IMR-90 (cell line): ENCODE measurements around the gene RELN. TPM values are rescaled to one million over a fixed set of nuclear protein-coding genes. Genes with fewer than 3 reads are reported as not detected.

ENCODE experiments used
- ATAC-seq: fragments of 200-7000 bp; cut with Tn5 transposase; 2 replicates; pipeline ENCODE4 v1.9.1; 2020; ENCODE audit warnings: low read depth, mild to moderate bottlenecking, moderate library complexity
- BruUV-seq: library from RNA; stranded (reverse); fragments of 400-500 nt; replicated peaks from 2 replicates; lab custom pipeline; 2021; lab: Mats Ljungman, UMichigan
- CTCF ChIA-PET: fragments of 300-600 bp; formaldehyde crosslinking; extraction: SDS; loops from one replicate; lab custom pipeline; 2021; ENCODE audit warnings: antibody characterized with exemption; lab: Yijun Ruan, JAX
- POLR2A ChIA-PET: fragments of 300-600 bp; sonication (Branson Sonifier 250); formaldehyde crosslinking; loops from one replicate; lab custom pipeline; 2022; ENCODE audit warnings: antibody characterized with exemption; ENCODE audit not compliant: unreplicated experiment; lab: Charles Lee
- DNase-seq: peaks from one replicate; pipeline ENCODE4 v3.0.0; 2013
- H2AFZ ChIP-seq: replicated peaks from 2 replicates; pipeline ENCODE3; 2013; ENCODE audit warnings: low read length, mild to moderate bottlenecking; ENCODE audit not compliant: poor library complexity
- H2AK5ac ChIP-seq: 2 replicates; pipeline ENCODE4 v1.6.1; 2013; ENCODE audit warnings: low read depth, low read length, inconsistent platforms
- H2AK9ac ChIP-seq: replicated peaks from 2 replicates; pipeline ENCODE3; 2013; ENCODE audit warnings: mild to moderate bottlenecking, low read depth, low read length, moderate library complexity; ENCODE audit not compliant: poor library complexity
- H2BK120ac ChIP-seq: 2 replicates; pipeline ENCODE4 v1.6.1; 2013; ENCODE audit warnings: low read depth, low read length, inconsistent platforms
- H2BK15ac ChIP-seq: 3 replicates; pipeline ENCODE4 v1.6.1; 2013; ENCODE audit warnings: low read depth, low read length, inconsistent platforms
- H2BK20ac ChIP-seq: 2 replicates; pipeline ENCODE4 v1.6.1; 2013; ENCODE audit warnings: low read depth, mild to moderate bottlenecking, inconsistent platforms, low read length, moderate library complexity
- H2BK5ac ChIP-seq: 2 replicates; pipeline ENCODE4 v1.6.1; 2013; ENCODE audit warnings: mild to moderate bottlenecking, low read depth, low read length, inconsistent platforms; ENCODE audit not compliant: poor library complexity, severe bottlenecking
- H3K14ac ChIP-seq: replicated peaks from 2 replicates; pipeline ENCODE4 v1.6.1; 2013; ENCODE audit warnings: low read depth, low read length, inconsistent platforms
- H3K18ac ChIP-seq: 2 replicates; pipeline ENCODE4 v1.6.1; 2013; ENCODE audit warnings: low read depth, low read length, control low read depth
- H3K23ac ChIP-seq: 2 replicates; pipeline ENCODE4 v1.6.1; 2013; ENCODE audit warnings: low read depth, low read length, inconsistent platforms
- H3K27ac ChIP-seq: 2 replicates; pipeline ENCODE4 v1.5.1; 2013; ENCODE audit warnings: mild to moderate bottlenecking, control low read depth, low read length; ENCODE audit not compliant: insufficient read depth
- H3K27me3 ChIP-seq: 2 replicates; pipeline ENCODE4 v1.6.1; 2013; ENCODE audit warnings: low read length; ENCODE audit not compliant: control insufficient read depth, insufficient read depth
- H3K36me3 ChIP-seq: 2 replicates; pipeline ENCODE4 v1.6.1; 2013; ENCODE audit warnings: low read length, mixed read lengths; ENCODE audit not compliant: control insufficient read depth, insufficient read depth
- H3K4ac ChIP-seq: 2 replicates; pipeline ENCODE4 v1.6.1; 2013; ENCODE audit warnings: low read depth, low read length, inconsistent platforms
- H3K4me1 ChIP-seq: 2 replicates; pipeline ENCODE4 v1.6.1; 2013; ENCODE audit warnings: low read length, mixed read lengths; ENCODE audit not compliant: control insufficient read depth, insufficient read depth
- H3K4me2 ChIP-seq: 2 replicates; pipeline ENCODE4 v1.6.1; 2013; ENCODE audit warnings: low read depth, mild to moderate bottlenecking, control low read depth, low read length, moderate library complexity
- H3K4me3 ChIP-seq: 2 replicates; pipeline ENCODE4 v1.5.1; 2013; ENCODE audit warnings: low read depth, mild to moderate bottlenecking, control low read depth, low read length, moderate library complexity; ENCODE audit not compliant: insufficient read depth
- H3K56ac ChIP-seq: 2 replicates; pipeline ENCODE4 v1.6.1; 2013; ENCODE audit warnings: low read length, inconsistent platforms; ENCODE audit not compliant: insufficient read depth; ENCODE audit errors: extremely low read depth
- H3K79me1 ChIP-seq, 2 experiments: 2 replicates each; pipeline ENCODE4 v1.6.1; 2013; ENCODE audit warnings: low read length in 2 of 2, inconsistent platforms in 1 of 2, low read depth in 1 of 2
- H3K9ac ChIP-seq: 2 replicates; pipeline ENCODE4 v1.6.1; 2013; ENCODE audit warnings: low read depth, low read length, control low read depth
- H3K9me1 ChIP-seq: 2 replicates; pipeline ENCODE4 v1.6.1; 2013; ENCODE audit warnings: low read length, inconsistent platforms; ENCODE audit not compliant: insufficient read depth
- H3K9me3 ChIP-seq: 2 replicates; pipeline ENCODE4 v1.6.1; 2013; ENCODE audit warnings: low read length; ENCODE audit not compliant: control insufficient read depth, insufficient read depth
- H4K20me1 ChIP-seq: 2 replicates; pipeline ENCODE4 v1.6.1; 2013; ENCODE audit warnings: low read length, inconsistent platforms; ENCODE audit not compliant: insufficient read depth
- H4K5ac ChIP-seq: 2 replicates; pipeline ENCODE4 v1.6.1; 2013; ENCODE audit warnings: mild to moderate bottlenecking, low read depth, low read length, control low read depth
- H4K8ac ChIP-seq, 2 experiments: 2 replicates each; pipeline ENCODE4 v1.6.1; 2013; ENCODE audit warnings: low read depth in 2 of 2, low read length in 2 of 2, control low read depth in 1 of 2, inconsistent platforms in 1 of 2
- H4K91ac ChIP-seq: 2 replicates; pipeline ENCODE4 v1.6.1; 2013; ENCODE audit warnings: low read depth, low read length, inconsistent platforms; ENCODE audit not compliant: insufficient read depth
- BHLHE40 ChIP-seq: fragments of 150-350 bp; IDR thresholded peaks from 2 replicates; pipeline ENCODE4 v1.6.1; 2016; ENCODE audit warnings: mild to moderate bottlenecking, low read depth, low read length
- CEBPB ChIP-seq: IDR thresholded peaks from 2 replicates; pipeline ENCODE4 v1.6.1; 2012; ENCODE audit warnings: low read depth, low read length, improper control_type of control experiment
- CHD1 ChIP-seq: IDR thresholded peaks from 2 replicates; pipeline ENCODE4 v1.6.1; 2012; ENCODE audit warnings: low read depth, low read length, improper control_type of control experiment
- ELK1 ChIP-seq: fragments of 150-350 bp; IDR thresholded peaks from 2 replicates; pipeline ENCODE4 v1.6.1; 2016; ENCODE audit warnings: low read depth, mild to moderate bottlenecking, low read length, moderate library complexity, borderline replicate concordance
- FOS ChIP-seq: fragments of 150-350 bp; IDR thresholded peaks from 2 replicates; pipeline ENCODE4 v1.6.1; 2016; ENCODE audit warnings: low read depth, low read length
- MAFK ChIP-seq: IDR thresholded peaks from 2 replicates; pipeline ENCODE4 v1.6.1; 2012; ENCODE audit warnings: low read depth, low read length, improper control_type of control experiment
- MAZ ChIP-seq: IDR thresholded peaks from 2 replicates; pipeline ENCODE4 v1.6.1; 2012; ENCODE audit warnings: low read depth, mild to moderate bottlenecking, low read length, improper control_type of control experiment, moderate library complexity, borderline replicate concordance
- MXI1 ChIP-seq: IDR thresholded peaks from 2 replicates; pipeline ENCODE4 v1.6.1; 2012; ENCODE audit warnings: low read depth, mild to moderate bottlenecking, low read length, moderate library complexity, borderline replicate concordance
- NFE2L2 ChIP-seq: fragments of 150-350 bp; IDR thresholded peaks from 2 replicates; pipeline ENCODE4 v1.6.1; 2016; ENCODE audit warnings: low read depth, mild to moderate bottlenecking, low read length
- POLR2A ChIP-seq: IDR thresholded peaks from 2 replicates; pipeline ENCODE4 v1.6.1; 2012; ENCODE audit warnings: mild to moderate bottlenecking, low read depth, low read length
- RAD21 ChIP-seq: IDR thresholded peaks from 2 replicates; pipeline ENCODE4 v1.6.1; 2012; ENCODE audit warnings: low read length, improper control_type of control experiment
- RCOR1 ChIP-seq: IDR thresholded peaks from 2 replicates; pipeline ENCODE4 v1.6.1; 2012; ENCODE audit warnings: mild to moderate bottlenecking, low read length, improper control_type of control experiment; ENCODE audit not compliant: insufficient replicate concordance
- RFX5 ChIP-seq: IDR thresholded peaks from 2 replicates; pipeline ENCODE4 v1.8.0; 2012; ENCODE audit warnings: low read depth, mild to moderate bottlenecking, low read length, moderate library complexity
- SMC3 ChIP-seq: fragments of 150-350 bp; IDR thresholded peaks from 2 replicates; pipeline ENCODE4 v1.6.1; 2016; ENCODE audit warnings: low read depth, mild to moderate bottlenecking, antibody characterized with exemption, low read length, moderate library complexity
- WGBS, 2 experiments: methylation state at CpG; one replicate each; pipeline versions ENCODE4 v1.1.5 to v1.1.7; 2013; ENCODE audit warnings: missing lambda C conversion rate in 2 of 2; ENCODE audit not compliant: insufficient read length in 1 of 2; ENCODE audit errors: extremely low coverage in 2 of 2; 5-methylcytosine and 5-hydroxymethylcytosine counted together
- dilution Hi-C: fragments of 300-500 bp; cut with HindIII; formaldehyde crosslinking; loops from one replicate; pipeline ENCODE4 v1.14.3; 2018; ENCODE audit warnings: low sequenced_read_pairs; ENCODE audit not compliant: unreplicated experiment
- in situ Hi-C: fragments of 300-500 bp; cut with MboI; formaldehyde crosslinking; loops from 3 replicates; pipeline ENCODE4 v1.14.3; 2019; ENCODE audit warnings: low sequenced_read_pairs, inconsistent platforms, mixed read lengths
- intact Hi-C: fragments of 100-400 bp; cut with micrococcal nuclease; formaldehyde crosslinking; loops from 2 replicates; pipeline ENCODE4 v1.10.0; 2022
- polyA plus RNA-seq, 3 experiments: library from polyadenylated mRNA; depleted of rRNA; stranded (reverse); fragments of >200 nt; gene quantifications; 2 replicates each; pipeline ENCODE4 v1.2.3, GENCODE V29; 2012; ENCODE audit warnings: low replicate concordance in 1 of 3
- total RNA-seq: library from RNA; depleted of rRNA; stranded (reverse); fragments of >200 nt; gene quantifications from 2 replicates; pipeline ENCODE4 v1.2.3, GENCODE V29; 2012
- TF ChIP-seq, protein P1 (sequence below): fragments of 150-350 bp; IDR thresholded peaks from 2 replicates; pipeline ENCODE4 v1.6.1; 2017; ENCODE audit warnings: mild to moderate bottlenecking, antibody characterized with exemption, low read length, low read depth
- TF ChIP-seq, protein P2 (sequence below): conservative IDR thresholded peaks from 2 replicates; pipeline ENCODE4 v1.5.1; 2012; ENCODE audit warnings: mild to moderate bottlenecking, low read depth, low read length, improper control_type of control experiment

Gene RELN
- total and polyA plus RNA-seq, 2 of the 4 experiments (the other 2 are of a cell fraction): 14.7 to 23.7 TPM

- dilution Hi-C loops (no loop called here), in situ Hi-C loops (no loop called here), intact Hi-C loops (loop anchor here (2.0 to 5.0 kb wide), 3 partner anchors 399 to 469 kb away; no protein-coding TSS in a partner anchor)
- Histone ChIP-seq H3K27ac (no peak overlapping the region), H2BK120ac (no peak overlapping the region), H3K4me2 (peak overlapping the region; percentile 13; the same call in 1 of the 2 replicates), H2BK20ac (0 out of 2 replicates have a peak overlapping the region, but pooled peaks have one; percentile 29), H3K9ac (no peak overlapping the region), H3K9me1 (no peaks in the 10 kb centered on the region), H3K36me3 (no peaks in the 10 kb centered on the region), H3K9me3 (no peaks in the 10 kb centered on the region), H4K5ac (no peak overlapping the region), H2BK15ac (no peak overlapping the region), H3K14ac (no peak overlapping the region), H4K91ac (no peak overlapping the region; the same call in 1 of the 2 replicates), H3K27me3 (no peaks in the 10 kb centered on the region; the same call in 1 of the 2 replicates), H3K56ac (no peak overlapping the region), H2AFZ (no peak overlapping the region), H4K8ac (no peak overlapping the region; a peak in 1 of 4 replicates), H3K23ac (peak overlapping the region; percentile 5; the same call in 1 of the 2 replicates), H2BK5ac (no peak overlapping the region), H3K4ac (no peak overlapping the region), H2AK5ac (no peak overlapping the region), H3K4me3 (no peak overlapping the region), H3K79me1 (no peaks in the 10 kb centered on the region), H3K4me1 (peaks cover 5% of the 10 kb centered on the region; the same call in 1 of the 2 replicates), H3K18ac (no peak overlapping the region), H4K20me1 (no peaks in the 10 kb centered on the region), H2AK9ac (no peak overlapping the region)
- ChIA-PET CTCF (interaction anchor here (0.9 to 1.1 kb wide), 2 partner anchors 8 to 416 kb away, joined by 3 read pairs; no protein-coding TSS in a partner anchor), POLR2A (no interaction called here)
- BruUV-seq: no TSS peak
- ATAC-seq: no peak
- DNase-seq: no peak
- TF ChIP-seq MAFK (no peak), CHD1 (no peak), ELK1 (no peak), RCOR1 (no peak), RAD21 (no peak), MAZ (no peak), MXI1 (no peak), FOS (no peak), CEBPB (no peak), RFX5 (no peak), BHLHE40 (no peak), NFE2L2 (no peak), SMC3 (no peak), POLR2A (no peak)
- TF ChIP-seq, protein P1, sequence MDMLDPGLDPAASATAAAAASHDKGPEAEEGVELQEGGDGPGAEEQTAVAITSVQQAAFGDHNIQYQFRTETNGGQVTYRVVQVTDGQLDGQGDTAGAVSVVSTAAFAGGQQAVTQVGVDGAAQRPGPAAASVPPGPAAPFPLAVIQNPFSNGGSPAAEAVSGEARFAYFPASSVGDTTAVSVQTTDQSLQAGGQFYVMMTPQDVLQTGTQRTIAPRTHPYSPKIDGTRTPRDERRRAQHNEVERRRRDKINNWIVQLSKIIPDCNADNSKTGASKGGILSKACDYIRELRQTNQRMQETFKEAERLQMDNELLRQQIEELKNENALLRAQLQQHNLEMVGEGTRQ: no peak
- TF ChIP-seq, protein P2, sequence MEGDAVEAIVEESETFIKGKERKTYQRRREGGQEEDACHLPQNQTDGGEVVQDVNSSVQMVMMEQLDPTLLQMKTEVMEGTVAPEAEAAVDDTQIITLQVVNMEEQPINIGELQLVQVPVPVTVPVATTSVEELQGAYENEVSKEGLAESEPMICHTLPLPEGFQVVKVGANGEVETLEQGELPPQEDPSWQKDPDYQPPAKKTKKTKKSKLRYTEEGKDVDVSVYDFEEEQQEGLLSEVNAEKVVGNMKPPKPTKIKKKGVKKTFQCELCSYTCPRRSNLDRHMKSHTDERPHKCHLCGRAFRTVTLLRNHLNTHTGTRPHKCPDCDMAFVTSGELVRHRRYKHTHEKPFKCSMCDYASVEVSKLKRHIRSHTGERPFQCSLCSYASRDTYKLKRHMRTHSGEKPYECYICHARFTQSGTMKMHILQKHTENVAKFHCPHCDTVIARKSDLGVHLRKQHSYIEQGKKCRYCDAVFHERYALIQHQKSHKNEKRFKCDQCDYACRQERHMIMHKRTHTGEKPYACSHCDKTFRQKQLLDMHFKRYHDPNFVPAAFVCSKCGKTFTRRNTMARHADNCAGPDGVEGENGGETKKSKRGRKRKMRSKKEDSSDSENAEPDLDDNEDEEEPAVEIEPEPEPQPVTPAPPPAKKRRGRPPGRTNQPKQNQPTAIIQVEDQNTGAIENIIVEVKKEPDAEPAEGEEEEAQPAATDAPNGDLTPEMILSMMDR: no peak
- WGBS, 2 experiments: no CpG with 5 or more reads among the region's 4 CpGs
Measured at GRCh38 chr7:103990991-103991390, 1.5 kb upstream of the RELN start.
